Panc1 (cell line): ENCODE measurements around the gene TEX51.

Experiments
- POLR2AphosphoS5 ChIP-seq: IDR thresholded peaks from 2 replicates; pipeline ENCODE4 v1.6.1; 2012; ENCODE audit warnings: mild to moderate bottlenecking, low read depth, low read length, moderate library complexity
- SIN3A ChIP-seq: IDR thresholded peaks from 2 replicates; pipeline ENCODE4 v1.6.1; 2012; ENCODE audit warnings: low read depth, mild to moderate bottlenecking, low read length, moderate library complexity, borderline replicate concordance; ENCODE audit not compliant: insufficient read depth
- TCF7L2 ChIP-seq: IDR thresholded peaks from 2 replicates; pipeline ENCODE4 v1.6.1; 2011; ENCODE audit warnings: mild to moderate bottlenecking, low read depth, low read length, inconsistent platforms
- TF ChIP-seq, protein P1 (sequence below): fragments of 450-650 bp; IDR thresholded peaks from 2 replicates; pipeline ENCODE4 v1.5.1; 2017; ENCODE audit warnings: mild to moderate bottlenecking

- TF ChIP-seq, protein P1, sequence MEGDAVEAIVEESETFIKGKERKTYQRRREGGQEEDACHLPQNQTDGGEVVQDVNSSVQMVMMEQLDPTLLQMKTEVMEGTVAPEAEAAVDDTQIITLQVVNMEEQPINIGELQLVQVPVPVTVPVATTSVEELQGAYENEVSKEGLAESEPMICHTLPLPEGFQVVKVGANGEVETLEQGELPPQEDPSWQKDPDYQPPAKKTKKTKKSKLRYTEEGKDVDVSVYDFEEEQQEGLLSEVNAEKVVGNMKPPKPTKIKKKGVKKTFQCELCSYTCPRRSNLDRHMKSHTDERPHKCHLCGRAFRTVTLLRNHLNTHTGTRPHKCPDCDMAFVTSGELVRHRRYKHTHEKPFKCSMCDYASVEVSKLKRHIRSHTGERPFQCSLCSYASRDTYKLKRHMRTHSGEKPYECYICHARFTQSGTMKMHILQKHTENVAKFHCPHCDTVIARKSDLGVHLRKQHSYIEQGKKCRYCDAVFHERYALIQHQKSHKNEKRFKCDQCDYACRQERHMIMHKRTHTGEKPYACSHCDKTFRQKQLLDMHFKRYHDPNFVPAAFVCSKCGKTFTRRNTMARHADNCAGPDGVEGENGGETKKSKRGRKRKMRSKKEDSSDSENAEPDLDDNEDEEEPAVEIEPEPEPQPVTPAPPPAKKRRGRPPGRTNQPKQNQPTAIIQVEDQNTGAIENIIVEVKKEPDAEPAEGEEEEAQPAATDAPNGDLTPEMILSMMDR: no peak
- TF ChIP-seq TCF7L2 (no peak), POLR2AphosphoS5 (no peak), SIN3A (no peak)
Measured at GRCh38 chr2:126900646-126901319, 2.1 kb downstream of the TEX51 start.
